ENCODE data around the gene TRIM3. TPM values are rescaled to one million over a fixed set of nuclear protein-coding genes. Genes with fewer than 3 reads are reported as not detected.

The TRIM3 gene
- total RNA-seq, 1 experiment from 2014 or later = 14.4 TPM

- Histone ChIP-seq H4K91ac (ENCODE audit: insufficient read length, low read depth, low read length) (no peak overlapping the region), H3K27me3 (ENCODE audit: insufficient read depth, low read length) (no peaks in the 10 kb centered on the region), H3K14ac (ENCODE audit: insufficient read depth, low read length) (no peak overlapping the region), H3K79me1 (ENCODE audit: insufficient read depth, low read depth, low read length, poor library complexity, severe bottlenecking) (no peaks in the 10 kb centered on the region), H3K23me2 (ENCODE audit: insufficient read length, low read depth, low read length, poor library complexity, severe bottlenecking) (no peaks in the 10 kb centered on the region), H3K18ac (ENCODE audit: insufficient read length, low read depth, low read length) (no peak overlapping the region), H3T11ph (ENCODE audit: low read length) (no peak overlapping the region), H4K20me1 (ENCODE audit: control insufficient read depth, insufficient read depth, insufficient read length) (no peaks in the 10 kb centered on the region), H4K5ac (ENCODE audit: insufficient read length, low read depth, low read length) (no peak overlapping the region), H2BK120ac (ENCODE audit: low read depth, low read length, poor library complexity, severe bottlenecking) (no peak overlapping the region), H3K56ac (ENCODE audit: insufficient read length, low read depth, low read length) (no peak overlapping the region), H3K9me3 (ENCODE audit: control insufficient read depth, low read depth, low read length) (no peaks in the 10 kb centered on the region), H4K8ac (replicated peaks; ENCODE audit: insufficient read length, low read depth, low read length) (no peak overlapping the region), H3K4ac (ENCODE audit: low read depth, low read length) (no peak overlapping the region), H2AFZ (ENCODE audit: low read length) (no peak overlapping the region), H3K9ac (ENCODE audit: extremely low read depth, insufficient read length, low read length) (no peak overlapping the region), H2AK5ac (ENCODE audit: insufficient read length, low read length) (no peak overlapping the region), H2BK15ac (ENCODE audit: low read depth, low read length) (no peak overlapping the region), H2BK5ac (ENCODE audit: insufficient read length, low read length) (no peak overlapping the region), H3K23ac (ENCODE audit: insufficient read length, low read depth, low read length) (no peak overlapping the region), H3K4me2 (ENCODE audit: insufficient read depth, insufficient read length, low read length) (no peak overlapping the region), H2BK12ac (ENCODE audit: insufficient read length, low read depth, low read length) (no peak overlapping the region), H2BK20ac (ENCODE audit: low read depth, low read length, poor library complexity, severe bottlenecking) (no peak overlapping the region), H3K4me1 (ENCODE audit: insufficient read depth, low read length) (no peaks in the 10 kb centered on the region), H3K27ac (ENCODE audit: insufficient read length, low read depth, low read length) (no peak overlapping the region), H3K79me2 (ENCODE audit: insufficient read depth, low read length) (no peaks in the 10 kb centered on the region)
- H3K4me1 Mint-ChIP-seq = peaks cover 0 to 3% of the 10 kb centered on the region in 2 experiments; a peak in 1 of 4 replicates
- H3K4me3 Mint-ChIP-seq = no peak overlapping the region
- H3K9me3 Mint-ChIP-seq = no peaks in the 10 kb centered on the region
- no peaks in the 10 kb centered on the region for H3K36me3 Mint-ChIP-seq (ENCODE audit: insufficient read depth in 1 of 3, low read depth in 3 of 3)
- H3K27ac Mint-ChIP-seq = no peak overlapping the region
- WGBS (ENCODE audit: extremely low coverage, insufficient read length, low lambda C conversion rate) = no CpG with 5 or more reads among the region's 12 CpGs
- no peak for TF ChIP-seq CTCF (conservative IDR thresholded peaks at IDR 0.05)
- no peak for DNase-seq
- peaks cover 2% of the 10 kb centered on the region; the same call in 1 of the 2 replicates for H3K27me3 Mint-ChIP-seq (ENCODE audit: low read depth)
Observed at GRCh38 chr11:6437423-6437822, 36.3 kb downstream of the TRIM3 start.

All from H9 (cell line).